Measurements from ENCODE around the gene RNF214. TPM values are rescaled to one million over a fixed set of nuclear protein-coding genes. Genes with fewer than 3 reads are reported as not detected.

The RNF214 gene
- total RNA-seq, 1 experiment from 2014 or later: 7.4 TPM

GRCh38 chr11:117292616-117293015 is 60.1 kb downstream of the RNF214 start:
- Histone ChIP-seq H3K4me2 (ENCODE audit: low read length) (no peak overlapping the region), H3K9ac (ENCODE audit: low read length) (no peak overlapping the region), H3K36me3 (ENCODE audit: low read depth, low read length) (peaks cover 6% of the 10 kb centered on the region; the same call in 1 of the 2 replicates), H4K20me1 (ENCODE audit: low read length) (no peaks in the 10 kb centered on the region), H3K9me2 (replicated peaks; ENCODE audit: low read length) (no peaks in the 10 kb centered on the region), H3K9me3 (ENCODE audit: low read length) (no peaks in the 10 kb centered on the region), H3K79me2 (ENCODE audit: low read length) (no peaks in the 10 kb centered on the region), H3K4me1 (ENCODE audit: insufficient read depth, low read length) (no peaks in the 10 kb centered on the region), H3K4me3 (ENCODE audit: low read length) (no peak overlapping the region), H3K27ac (ENCODE audit: low read length) (no peak overlapping the region), H2AFZ (ENCODE audit: low read length) (no peak overlapping the region), H3F3A (ENCODE audit: low read length, unreplicated experiment) (no peaks in the 10 kb centered on the region), H3K27me3 (ENCODE audit: low read length) (no peaks in the 10 kb centered on the region)
- TF ChIP-seq EZH2 (IDR thresholded peaks at IDR 0.05; ENCODE audit: low read length, unreplicated experiment) (no peak), EZH2phosphoT487 (IDR thresholded peaks at IDR 0.05; ENCODE audit: borderline replicate concordance, low read length) (no peak)
- TF ChIP-seq, protein P1, sequence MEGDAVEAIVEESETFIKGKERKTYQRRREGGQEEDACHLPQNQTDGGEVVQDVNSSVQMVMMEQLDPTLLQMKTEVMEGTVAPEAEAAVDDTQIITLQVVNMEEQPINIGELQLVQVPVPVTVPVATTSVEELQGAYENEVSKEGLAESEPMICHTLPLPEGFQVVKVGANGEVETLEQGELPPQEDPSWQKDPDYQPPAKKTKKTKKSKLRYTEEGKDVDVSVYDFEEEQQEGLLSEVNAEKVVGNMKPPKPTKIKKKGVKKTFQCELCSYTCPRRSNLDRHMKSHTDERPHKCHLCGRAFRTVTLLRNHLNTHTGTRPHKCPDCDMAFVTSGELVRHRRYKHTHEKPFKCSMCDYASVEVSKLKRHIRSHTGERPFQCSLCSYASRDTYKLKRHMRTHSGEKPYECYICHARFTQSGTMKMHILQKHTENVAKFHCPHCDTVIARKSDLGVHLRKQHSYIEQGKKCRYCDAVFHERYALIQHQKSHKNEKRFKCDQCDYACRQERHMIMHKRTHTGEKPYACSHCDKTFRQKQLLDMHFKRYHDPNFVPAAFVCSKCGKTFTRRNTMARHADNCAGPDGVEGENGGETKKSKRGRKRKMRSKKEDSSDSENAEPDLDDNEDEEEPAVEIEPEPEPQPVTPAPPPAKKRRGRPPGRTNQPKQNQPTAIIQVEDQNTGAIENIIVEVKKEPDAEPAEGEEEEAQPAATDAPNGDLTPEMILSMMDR (conservative IDR thresholded peaks at IDR 0.05; ENCODE audit: low read depth, low read length): no peak
- intact Hi-C loops (cut with micrococcal nuclease): no loop called here
- DNase-seq (no peak), ATAC-seq (no peak)
- no TSS peak for BruUV-seq (replicated peaks)
- ChIA-PET POLR2A (ENCODE audit: unreplicated experiment) (no interaction called here), CTCF (no interaction called here)

GRCh38 chr11:117295438-117296137 is 63.1 kb downstream of the RNF214 start:
- no peaks in the 10 kb centered on the region for H3K36me3 ChIP-seq (ENCODE audit: low read depth, low read length)
- BruUV-seq (replicated peaks): no TSS peak
- ChIA-PET POLR2A (ENCODE audit: unreplicated experiment) (no interaction called here), CTCF (no interaction called here)
- no peaks in the 10 kb centered on the region for H3K9me3 ChIP-seq (ENCODE audit: low read length)
- TF ChIP-seq, protein P1 (conservative IDR thresholded peaks at IDR 0.05; ENCODE audit: low read depth, low read length): no peak
- TF ChIP-seq EZH2 (IDR thresholded peaks at IDR 0.05; ENCODE audit: low read length, unreplicated experiment) (no peak), EZH2phosphoT487 (IDR thresholded peaks at IDR 0.05; ENCODE audit: borderline replicate concordance, low read length) (no peak)
- no peak overlapping the region for H3K27ac ChIP-seq (ENCODE audit: low read length)
- no peaks in the 10 kb centered on the region for H3K27me3 ChIP-seq (ENCODE audit: low read length)
- H4K20me1 ChIP-seq (ENCODE audit: low read length): no peaks in the 10 kb centered on the region
- no peaks in the 10 kb centered on the region for H3K9me2 ChIP-seq (replicated peaks; ENCODE audit: low read length)
- H3K79me2 ChIP-seq (ENCODE audit: low read length): no peaks in the 10 kb centered on the region
- no peak for DNase-seq
- no peak overlapping the region for H3K9ac ChIP-seq (ENCODE audit: low read length)
- no peak overlapping the region for H3K4me3 ChIP-seq (ENCODE audit: low read length)
- intact Hi-C loops (cut with micrococcal nuclease): no loop called here
- no peaks in the 10 kb centered on the region for H3K4me1 ChIP-seq (ENCODE audit: insufficient read depth, low read length)
- H3K4me2 ChIP-seq (ENCODE audit: low read length): no peak overlapping the region
- ATAC-seq: no peak
- H2AFZ ChIP-seq (ENCODE audit: low read length): no peak overlapping the region
- H3F3A ChIP-seq (ENCODE audit: low read length, unreplicated experiment): no peaks in the 10 kb centered on the region

DNA sequence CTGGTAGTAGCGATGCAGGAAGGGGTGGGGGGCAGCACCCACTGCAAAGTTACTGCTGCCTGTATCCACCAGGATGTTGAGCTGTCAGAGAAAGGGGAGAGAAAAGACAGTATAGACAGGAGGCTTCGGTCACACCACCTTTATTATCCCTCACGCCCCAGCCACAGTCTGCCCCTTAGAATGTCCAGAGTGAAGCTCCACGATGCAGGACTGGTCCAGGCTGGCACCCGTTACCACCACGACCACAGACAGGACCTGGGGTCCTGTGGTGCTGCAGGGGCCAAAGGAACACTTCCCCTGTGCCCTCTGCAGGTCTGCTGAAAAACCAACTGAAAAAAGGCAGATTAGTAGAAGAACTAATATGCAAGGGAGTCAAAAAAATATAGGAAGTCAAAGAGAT is 64.4 kb downstream of the RNF214 start:
- intact Hi-C loops (cut with micrococcal nuclease): no loop called here
- Histone ChIP-seq H3K36me3 (ENCODE audit: low read depth, low read length) (no peaks in the 10 kb centered on the region), H3F3A (ENCODE audit: low read length, unreplicated experiment) (no peaks in the 10 kb centered on the region), H3K79me2 (ENCODE audit: low read length) (no peaks in the 10 kb centered on the region), H3K27ac (ENCODE audit: low read length) (no peak overlapping the region), H3K4me3 (ENCODE audit: low read length) (no peak overlapping the region), H4K20me1 (ENCODE audit: low read length) (no peaks in the 10 kb centered on the region), H3K4me1 (ENCODE audit: insufficient read depth, low read length) (no peaks in the 10 kb centered on the region), H3K9ac (ENCODE audit: low read length) (no peak overlapping the region), H3K27me3 (ENCODE audit: low read length) (no peaks in the 10 kb centered on the region), H3K9me3 (ENCODE audit: low read length) (no peaks in the 10 kb centered on the region), H3K9me2 (replicated peaks; ENCODE audit: low read length) (no peaks in the 10 kb centered on the region), H3K4me2 (ENCODE audit: low read length) (no peak overlapping the region), H2AFZ (ENCODE audit: low read length) (no peak overlapping the region)
- BruUV-seq (replicated peaks): no TSS peak
- no peak for DNase-seq
- TF ChIP-seq, protein P1 (conservative IDR thresholded peaks at IDR 0.05; ENCODE audit: low read depth, low read length): no peak
- TF ChIP-seq EZH2 (IDR thresholded peaks at IDR 0.05; ENCODE audit: low read length, unreplicated experiment): no peak
- TF ChIP-seq EZH2phosphoT487 (IDR thresholded peaks at IDR 0.05; ENCODE audit: borderline replicate concordance, low read length): no peak
- ATAC-seq: no peak
- CTCF ChIA-PET: interaction anchor here (0.8 kb wide), 1 partner anchor 129 kb away, joined by 3 read pairs; no protein-coding TSS in a partner anchor
- POLR2A ChIA-PET (ENCODE audit: unreplicated experiment): no interaction called here

Data from PC-3 (cell line).